ENCODE results near the gene GALNT11.

Gene GALNT11

DNA sequence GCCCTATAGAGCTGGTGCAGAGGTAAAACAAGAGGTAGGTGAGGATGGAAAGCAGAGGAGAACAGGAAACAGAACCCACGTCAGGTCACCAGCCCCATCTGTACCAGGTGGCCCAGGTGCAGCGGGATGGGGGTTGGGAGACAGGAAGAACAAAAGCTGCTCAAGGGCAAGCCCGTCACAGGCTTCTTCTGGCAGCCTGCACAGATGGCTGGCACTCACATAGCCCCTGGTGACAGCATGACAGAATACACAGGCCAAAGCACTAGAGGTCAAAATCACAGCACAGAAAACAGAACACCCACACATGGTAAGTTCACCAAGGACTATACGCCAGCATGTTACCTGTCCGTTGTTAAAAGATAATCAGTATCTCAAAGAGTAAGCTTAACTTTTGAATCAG, 126.8 kb downstream of the GALNT11 start:
- no peak for DNase-seq (ENCODE audit: low read depth)

DNA sequence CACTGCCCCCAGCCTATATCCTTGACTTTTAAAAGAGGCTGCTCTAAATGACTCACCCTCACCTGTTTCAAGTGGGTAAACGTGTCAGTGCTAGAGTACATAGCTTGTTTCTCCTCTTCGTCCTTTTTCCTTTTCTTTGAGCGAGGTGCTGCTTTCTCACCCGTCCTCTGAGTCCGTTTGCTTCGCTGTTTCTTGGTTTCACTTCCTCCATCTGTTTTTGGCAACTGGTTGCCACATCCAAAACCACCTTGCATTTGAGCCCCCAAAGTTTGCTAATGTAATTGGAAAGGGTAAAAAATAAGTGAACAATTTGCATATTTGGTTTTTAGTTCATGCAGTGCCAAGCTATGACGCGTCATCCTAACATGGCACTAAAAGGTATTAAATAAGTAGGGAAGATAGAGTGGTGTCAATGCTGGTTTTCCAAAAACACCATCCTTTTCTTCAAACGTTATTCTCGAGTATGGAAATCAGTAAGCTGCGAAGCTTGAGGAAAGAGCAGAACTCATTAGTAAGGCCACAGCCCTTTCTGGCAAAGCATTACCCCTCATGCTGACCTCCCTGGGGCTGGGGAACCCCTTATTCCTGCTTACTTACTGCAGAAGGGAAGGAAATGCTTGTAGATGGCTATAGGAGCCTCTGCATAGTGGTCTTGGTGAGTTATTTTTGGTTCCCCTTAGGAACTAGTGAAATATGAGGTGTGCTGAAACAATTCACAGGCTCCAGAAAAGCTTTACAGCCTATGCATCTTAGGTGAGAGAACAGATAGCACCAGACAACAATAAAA, 133.5 kb downstream of the GALNT11 start:
- no peak for DNase-seq (ENCODE audit: low read depth)

DNA sequence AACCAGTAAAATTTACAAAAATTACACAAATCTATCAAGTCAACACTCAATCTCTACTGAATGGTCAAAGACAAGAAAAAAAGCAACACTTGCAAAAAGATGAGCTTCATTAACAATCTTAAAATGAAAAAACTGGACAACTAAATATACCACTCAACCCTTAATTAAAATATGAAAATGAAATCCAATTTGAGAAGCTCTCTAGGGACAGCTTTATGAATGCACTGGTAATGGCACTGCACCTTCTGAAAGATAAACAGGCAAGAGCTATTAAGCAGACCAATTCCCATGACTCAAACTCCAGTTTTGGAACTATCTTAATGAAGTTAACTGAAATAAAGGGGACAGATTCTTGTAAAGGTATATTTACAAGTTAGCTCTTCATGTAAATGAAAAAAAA, 135.7 kb downstream of the GALNT11 start:
- no peak for DNase-seq (ENCODE audit: low read depth)

DNA sequence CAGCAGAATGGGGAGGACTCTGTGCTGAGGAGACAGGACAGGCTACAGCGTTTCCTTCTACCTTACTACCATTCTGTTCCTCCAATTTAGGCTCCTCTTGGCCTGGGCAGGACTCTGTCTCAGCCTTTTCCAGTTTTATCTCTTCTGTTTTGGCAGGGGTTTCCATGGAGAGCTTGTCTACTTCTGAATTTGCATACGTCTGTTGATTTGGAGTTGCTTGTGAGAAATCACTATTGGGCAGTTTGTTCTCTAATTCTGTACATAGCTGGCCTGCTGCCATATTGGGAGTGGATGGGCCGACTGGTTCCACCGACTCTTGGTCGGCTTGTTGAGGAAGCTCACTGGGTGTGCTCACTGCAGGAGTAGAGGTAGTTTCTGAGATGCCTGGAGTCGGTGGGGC, 136.8 kb downstream of the GALNT11 start:
- no peak for DNase-seq (ENCODE audit: low read depth)

All from T-helper 22 cell (primary cell).